OCI-LY7 (cell line): ENCODE measurements around the gene DUSP15. TPM values are rescaled to one million over a fixed set of nuclear protein-coding genes. Genes with fewer than 3 reads are reported as not detected.

Experiments
- Bru-seq: library from RNA; stranded (reverse); fragments of 400-500 nt; gene quantifications from one replicate; lab custom pipeline; 2021; lab: Mats Ljungman, UMichigan
- BruChase-seq, 2 experiments: library from RNA; stranded (reverse); fragments of 400-500 nt; gene quantifications; one replicate each; lab custom pipeline; 2021; lab: Mats Ljungman, UMichigan
- BruUV-seq: library from RNA; stranded (reverse); fragments of 400-500 nt; replicated peaks from 2 replicates; lab custom pipeline; 2021; lab: Mats Ljungman, UMichigan
- CTCF ChIA-PET: fragments of 300-600 bp; sonication (Branson Sonifier 250); formaldehyde crosslinking; loops from one replicate; lab custom pipeline; 2022; ENCODE audit warnings: antibody characterized with exemption; ENCODE audit not compliant: unreplicated experiment; lab: Charles Lee
- POLR2A ChIA-PET: fragments of 300-600 bp; sonication (Branson Sonifier 250); formaldehyde crosslinking; loops from one replicate; lab custom pipeline; 2022; ENCODE audit warnings: antibody characterized with exemption; lab: Charles Lee
- DNase-seq: peaks from one replicate; pipeline ENCODE4 v3.0.0-alpha.2; 2015; ENCODE audit warnings: low spot score
- H2AFZ ChIP-seq: fragments of 200-600 bp; sonication (generic), shearing (Covaris generic); 2 replicates; pipeline ENCODE4 v1.6.1; 2014; ENCODE audit warnings: mild to moderate bottlenecking, antibody characterized with exemption, low read length, moderate library complexity
- H3K27ac ChIP-seq: fragments of 200-600 bp; sonication (generic); 2 replicates; pipeline ENCODE4 v1.5.1; 2014; ENCODE audit warnings: mixed run types, low read depth, mild to moderate bottlenecking, moderate library complexity, low read length, inconsistent platforms; ENCODE audit not compliant: poor library complexity, severe bottlenecking
- H3K36me3 ChIP-seq: fragments of 200-600 bp; sonication (generic); 2 replicates; pipeline ENCODE4 v1.6.1; 2014; ENCODE audit warnings: mild to moderate bottlenecking, antibody characterized with exemption, low read length, moderate library complexity, mixed read lengths; ENCODE audit not compliant: insufficient read depth
- H3K4me1 ChIP-seq: fragments of 200-600 bp; sonication (generic); 2 replicates; pipeline ENCODE4 v1.5.1; 2014; ENCODE audit warnings: mild to moderate bottlenecking, low read length; ENCODE audit not compliant: insufficient read depth, poor library complexity, severe bottlenecking
- H3K4me2 ChIP-seq: fragments of 200-600 bp; sonication (generic); 2 replicates; pipeline ENCODE4 v1.6.1; 2014; ENCODE audit warnings: mild to moderate bottlenecking, low read length
- H3K4me3 ChIP-seq: fragments of 200-600 bp; sonication (generic); 2 replicates; pipeline ENCODE4 v1.5.1; 2014; ENCODE audit warnings: mild to moderate bottlenecking, low read depth, low read length; ENCODE audit not compliant: poor library complexity, severe bottlenecking
- H3K79me2 ChIP-seq: fragments of 200-600 bp; sonication (generic); 2 replicates; pipeline ENCODE4 v1.6.1; 2016; ENCODE audit warnings: low read depth, mild to moderate bottlenecking, low read length, moderate library complexity, mixed read lengths; ENCODE audit not compliant: insufficient read depth
- H3K9me2 ChIP-seq: fragments of 200-600 bp; sonication (generic); 2 replicates; pipeline ENCODE4 v1.6.1; 2016; ENCODE audit warnings: mild to moderate bottlenecking, low read length, mixed read lengths; ENCODE audit not compliant: insufficient read depth
- H3K9me3 ChIP-seq: fragments of 200-600 bp; sonication (generic); 2 replicates; pipeline ENCODE4 v1.6.1; 2014; ENCODE audit warnings: mild to moderate bottlenecking, mixed run types, low read length, mixed read lengths
- H4K20me1 ChIP-seq: fragments of 200-600 bp; sonication (generic); 2 replicates; pipeline ENCODE4 v1.6.1; 2014; ENCODE audit warnings: mild to moderate bottlenecking, antibody characterized with exemption, low read length, moderate library complexity, mixed read lengths; ENCODE audit not compliant: insufficient read depth
- EZH2phosphoT487 ChIP-seq: fragments of 200-600 bp; sonication (generic); IDR thresholded peaks from 2 replicates; pipeline ENCODE4 v1.6.1; 2018; ENCODE audit warnings: low read depth, borderline replicate concordance, mild to moderate bottlenecking, mixed run types, antibody characterized with exemption, low read length, moderate library complexity, mixed read lengths
- intact Hi-C: fragments of 100-400 bp; cut with micrococcal nuclease; formaldehyde crosslinking; loops from one replicate; pipeline ENCODE4 v1.10.0; 2022; ENCODE audit not compliant: unreplicated experiment
- long read RNA-seq: library from polyadenylated mRNA; stranded (forward); transcript quantifications from one replicate; pipeline ENCODE4 v2.0.0, GENCODE V29; 2022
- total RNA-seq, 2 experiments: library from RNA; depleted of rRNA in 1 of 2; stranded (reverse); fragments of >200 nt in 1 of 2; shearing (Covaris generic) in 1 of 2; gene quantifications; 2 replicates each; pipeline ENCODE4 v1.2.3, GENCODE V29; 2014 to 2022
- TF ChIP-seq, protein P1 (sequence below): fragments of 200-600 bp; sonication (generic); conservative IDR thresholded peaks from 2 replicates; pipeline ENCODE4 v1.5.1; 2014; ENCODE audit warnings: mild to moderate bottlenecking, antibody characterized with exemption, low read length, moderate library complexity, mixed read lengths

The DUSP15 gene, protein sequence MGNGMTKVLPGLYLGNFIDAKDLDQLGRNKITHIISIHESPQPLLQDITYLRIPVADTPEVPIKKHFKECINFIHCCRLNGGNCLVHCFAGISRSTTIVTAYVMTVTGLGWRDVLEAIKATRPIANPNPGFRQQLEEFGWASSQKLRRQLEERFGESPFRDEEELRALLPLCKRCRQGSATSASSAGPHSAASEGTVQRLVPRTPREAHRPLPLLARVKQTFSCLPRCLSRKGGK
- total RNA-seq (2014; rRNA removed; shearing (Covaris generic)) (0.19 and 1.5 TPM in 2 replicates), total RNA-seq (2022) (0.61 TPM in 1 of 2 replicates, not detected in the other), Bru-seq, nascent RNA (percentile 14 among the genes with signal in this experiment), BruChase-seq, experiment 1, labeled RNA remaining after a 6-hour chase (percentile 6 among the genes with signal in this experiment), BruChase-seq, experiment 2, labeled RNA remaining after a 2-hour chase (percentile 6 among the genes with signal in this experiment)
- long read RNA-seq: 0 reads

DNA sequence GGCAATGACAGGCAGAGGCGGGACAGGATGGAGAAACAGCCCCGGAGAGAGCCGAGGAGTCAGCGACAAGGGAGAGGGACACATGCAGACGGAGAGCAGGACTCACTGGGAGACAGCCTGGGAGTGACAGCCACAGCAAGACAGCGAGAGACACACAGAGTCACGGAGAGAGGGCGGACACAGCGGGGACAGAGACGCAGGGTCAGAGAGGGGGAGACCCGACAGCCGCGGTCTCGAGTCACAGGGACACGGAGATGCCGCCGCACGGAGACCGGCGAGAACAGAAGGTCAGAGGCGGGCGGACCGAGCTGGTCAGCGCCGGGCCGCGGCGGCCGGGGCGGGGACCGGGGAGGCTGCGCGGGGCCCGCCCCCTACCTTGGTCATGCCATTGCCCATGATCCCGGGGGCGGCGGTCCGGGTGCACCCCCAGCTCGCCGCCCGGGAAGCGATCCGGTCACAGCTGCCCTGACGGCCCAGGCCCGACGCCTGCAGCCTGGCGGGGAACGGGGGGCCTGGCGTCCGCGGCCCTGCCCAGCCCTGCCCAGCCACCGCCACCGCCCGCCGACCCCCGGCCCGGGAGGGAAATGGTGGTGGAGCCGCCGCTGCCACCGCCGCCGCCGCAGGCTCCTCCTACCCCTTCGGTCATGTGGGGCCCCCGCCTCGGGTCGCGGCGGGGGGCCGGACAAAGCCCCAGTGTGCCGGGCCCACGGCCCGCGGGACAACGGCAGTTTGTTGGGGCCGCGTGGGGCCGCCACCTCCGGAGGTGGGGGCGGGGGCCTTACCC, at the start of gene DUSP15, which contains the start of gene TTLL9:
Gene DUSP15 (minus strand): TSS at position 586 of the 784 bp plus-strand sequence. CDS start 190 bp downstream, at position 396.
Gene TTLL9 (plus strand): TSS at position 693 of the 784 bp plus-strand sequence. CDS start 493 bp downstream, outside the sequence.
- CTCF ChIA-PET: no interaction called here
- no peaks in the 10 kb centered on the region for H3K9me3 ChIP-seq
- no peak within 1 kb of the TSS for H3K4me3 ChIP-seq
- no peak within 1 kb of the TSS for H3K27ac ChIP-seq
- BruUV-seq: no TSS peak
- H3K4me2 ChIP-seq: no peak within 1 kb of the TSS
- POLR2A ChIA-PET: no interaction called here
- no peaks in the 10 kb centered on the region for H3K4me1 ChIP-seq
- no peak for DNase-seq
- H4K20me1 ChIP-seq: no peaks in the 10 kb centered on the region
- H3K79me2 ChIP-seq: no peaks in the 10 kb centered on the region
- no peak within 1 kb of the TSS for H2AFZ ChIP-seq
- intact Hi-C loops: no loop called here
- no peaks in the 10 kb centered on the region for H3K36me3 ChIP-seq
- TF ChIP-seq, protein P1, sequence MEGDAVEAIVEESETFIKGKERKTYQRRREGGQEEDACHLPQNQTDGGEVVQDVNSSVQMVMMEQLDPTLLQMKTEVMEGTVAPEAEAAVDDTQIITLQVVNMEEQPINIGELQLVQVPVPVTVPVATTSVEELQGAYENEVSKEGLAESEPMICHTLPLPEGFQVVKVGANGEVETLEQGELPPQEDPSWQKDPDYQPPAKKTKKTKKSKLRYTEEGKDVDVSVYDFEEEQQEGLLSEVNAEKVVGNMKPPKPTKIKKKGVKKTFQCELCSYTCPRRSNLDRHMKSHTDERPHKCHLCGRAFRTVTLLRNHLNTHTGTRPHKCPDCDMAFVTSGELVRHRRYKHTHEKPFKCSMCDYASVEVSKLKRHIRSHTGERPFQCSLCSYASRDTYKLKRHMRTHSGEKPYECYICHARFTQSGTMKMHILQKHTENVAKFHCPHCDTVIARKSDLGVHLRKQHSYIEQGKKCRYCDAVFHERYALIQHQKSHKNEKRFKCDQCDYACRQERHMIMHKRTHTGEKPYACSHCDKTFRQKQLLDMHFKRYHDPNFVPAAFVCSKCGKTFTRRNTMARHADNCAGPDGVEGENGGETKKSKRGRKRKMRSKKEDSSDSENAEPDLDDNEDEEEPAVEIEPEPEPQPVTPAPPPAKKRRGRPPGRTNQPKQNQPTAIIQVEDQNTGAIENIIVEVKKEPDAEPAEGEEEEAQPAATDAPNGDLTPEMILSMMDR: no peak
- TF ChIP-seq EZH2phosphoT487: no peak
- H3K9me2 ChIP-seq: no peaks in the 10 kb centered on the region

DNA sequence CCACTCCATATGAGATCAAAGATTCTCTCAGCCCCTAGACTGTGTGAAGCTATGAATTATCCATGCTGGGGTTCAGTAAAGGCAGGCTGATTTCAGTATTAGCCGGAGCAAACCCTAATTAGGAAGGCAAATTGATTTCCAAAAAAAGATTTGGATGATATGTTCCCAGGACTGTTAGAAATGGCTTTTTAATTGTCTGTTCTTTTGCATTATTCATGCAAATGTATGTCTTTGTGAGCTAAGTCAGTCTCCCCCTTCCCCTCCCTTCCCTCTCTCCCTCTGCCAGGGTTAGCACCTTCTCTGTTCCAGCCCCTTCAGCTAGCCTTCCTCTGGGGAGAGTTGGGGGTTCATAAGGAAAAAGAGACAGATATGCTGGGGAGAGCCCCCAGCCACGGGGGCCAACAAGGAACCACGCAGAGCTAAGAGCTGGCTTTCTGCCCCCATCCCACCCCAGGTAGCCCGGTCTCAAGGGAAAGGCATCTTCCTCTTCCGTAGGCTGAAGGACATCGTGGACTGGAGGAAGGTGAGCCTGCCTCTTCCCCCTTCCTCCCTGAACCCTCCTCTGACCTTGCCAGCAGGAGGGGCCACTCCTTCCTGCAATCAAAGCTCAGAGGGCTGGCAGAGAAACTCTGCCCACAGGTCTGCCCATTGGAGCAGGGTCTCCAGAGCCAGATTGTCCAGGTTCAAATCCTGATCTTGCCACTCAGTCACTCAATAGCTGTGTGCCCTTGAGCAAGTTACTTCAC, 49.3 kb upstream of the DUSP15 start:
- Histone ChIP-seq H3K27ac (no peak overlapping the region), H4K20me1 (no peaks in the 10 kb centered on the region), H2AFZ (no peak overlapping the region), H3K4me3 (no peak overlapping the region), H3K9me3 (no peaks in the 10 kb centered on the region), H3K9me2 (no peaks in the 10 kb centered on the region), H3K4me1 (no peaks in the 10 kb centered on the region), H3K4me2 (no peak overlapping the region), H3K79me2 (no peaks in the 10 kb centered on the region), H3K36me3 (no peaks in the 10 kb centered on the region)
- POLR2A ChIA-PET: interaction anchor here (1.1 kb wide), 1 partner anchor 22 kb away, joined by 3 read pairs; no protein-coding TSS in a partner anchor
- no peak for TF ChIP-seq EZH2phosphoT487
- TF ChIP-seq, protein P1: no peak
- intact Hi-C loops: no loop called here
- CTCF ChIA-PET: no interaction called here
- no TSS peak for BruUV-seq
- no peak for DNase-seq
